DOHH2 (cell line): ENCODE results near the gene TANGO2.

Source experiments
- CTCF ChIP-seq: fragments of 200-600 bp; sonication (generic); IDR thresholded peaks from one replicate; pipeline ENCODE4 v1.5.1; 2014; ENCODE audit warnings: antibody characterized with exemption, mild to moderate bottlenecking, low read depth, low read length; ENCODE audit not compliant: poor library complexity, severe bottlenecking
- EZH2phosphoT487 ChIP-seq: fragments of 200-600 bp; sonication (generic); IDR thresholded peaks from 2 replicates; pipeline ENCODE4 v1.6.1; 2017; ENCODE audit warnings: borderline replicate concordance, mild to moderate bottlenecking, antibody characterized with exemption, low read length, moderate library complexity, mixed read lengths

DNA sequence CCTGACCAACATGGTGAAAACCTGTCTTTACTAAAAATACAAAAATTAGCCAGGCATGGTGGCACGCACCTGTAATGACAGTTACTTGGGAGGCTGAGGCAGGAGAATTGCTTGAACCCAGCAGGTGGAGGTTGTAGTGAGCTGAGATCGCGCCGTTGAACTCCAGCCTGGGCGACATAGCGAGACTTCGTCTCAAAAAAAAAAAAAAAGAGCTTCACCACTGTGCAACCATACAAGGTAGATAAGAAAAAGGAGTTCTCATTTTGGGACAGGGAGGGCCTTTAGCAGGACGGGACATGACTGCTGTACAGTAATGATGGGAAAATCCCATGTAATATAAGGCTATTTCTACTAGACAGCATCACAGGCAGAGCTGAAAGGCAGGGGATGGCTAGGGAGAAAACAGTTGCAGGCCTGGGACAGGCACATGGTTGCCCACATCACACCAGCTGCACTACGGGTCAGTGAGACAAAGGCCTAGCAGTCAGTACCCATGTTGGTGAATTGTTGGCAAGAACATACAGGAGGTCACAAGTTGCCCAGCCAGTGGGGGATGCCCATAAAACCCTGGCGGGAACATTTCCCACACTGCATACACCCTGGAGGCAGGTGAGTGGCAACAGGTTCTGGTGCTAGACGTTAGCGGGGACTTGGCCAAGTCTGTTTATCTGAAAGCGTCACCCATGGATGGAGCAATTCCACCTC is 5.4 kb downstream of the TANGO2 start:
- TF ChIP-seq CTCF (no peak), EZH2phosphoT487 (no peak)
